HG03039 (cell line): Measurements from ENCODE around the gene NPIPA7.
"Not testable (repeated sequence)": the region's sequence is repeated elsewhere in the genome, so short reads cannot be mapped to it uniquely, and the experiment has no call there.

Source experiments
- ATAC-seq: cut with Tn5 transposase; IDR thresholded peaks from one replicate; pipeline ENCODE4 v1.9.1; 2021; ENCODE audit warnings: mild to moderate bottlenecking, moderate library complexity; ENCODE audit not compliant: unreplicated experiment

The NPIPA7 gene

GRCh38 chr16:16378840-16379239, at the start of gene NPIPA7:
Gene NPIPA7, plus strand, starts transcription at chr16:16379140. Its CDS starts 105 bp downstream, at chr16:16379245.
- not testable (repeated sequence) for ATAC-seq

GRCh38 chr16:16331466-16331865, 47.5 kb upstream of the NPIPA7 start:
- ATAC-seq = not testable (repeated sequence)

GRCh38 chr16:16357556-16357955, 21.4 kb upstream of the NPIPA7 start:
- ATAC-seq = not testable (repeated sequence)

GRCh38 chr16:16358539-16359240, 20.2 kb upstream of the NPIPA7 start:
- not testable (repeated sequence) for ATAC-seq

GRCh38 chr16:16363595-16363994, 15.3 kb upstream of the NPIPA7 start:
- ATAC-seq = not testable (repeated sequence)

- not testable (repeated sequence) for ATAC-seq
Observed at GRCh38 chr16:16364100-16364499, 14.8 kb upstream of the NPIPA7 start.

- not testable (repeated sequence) for ATAC-seq
Observed at GRCh38 chr16:16364701-16365100, 14.2 kb upstream of the NPIPA7 start.

- ATAC-seq = not testable (repeated sequence)
Observed at GRCh38 chr16:16365319-16365718, 13.6 kb upstream of the NPIPA7 start.

GRCh38 chr16:16365851-16366250, 13.1 kb upstream of the NPIPA7 start:
- ATAC-seq = not testable (repeated sequence)

- ATAC-seq = not testable (repeated sequence)
Observed at GRCh38 chr16:16366552-16367284, 12.2 kb upstream of the NPIPA7 start.

GRCh38 chr16:16367285-16367628, 11.7 kb upstream of the NPIPA7 start:
- ATAC-seq = not testable (repeated sequence)

GRCh38 chr16:16369081-16369856, 9.7 kb upstream of the NPIPA7 start:
- ATAC-seq = not testable (repeated sequence)

- not testable (repeated sequence) for ATAC-seq
Observed at GRCh38 chr16:16371136-16371735, 7.7 kb upstream of the NPIPA7 start.

- not testable (repeated sequence) for ATAC-seq
Observed at GRCh38 chr16:16374192-16374591, 4.7 kb upstream of the NPIPA7 start.

- not testable (repeated sequence) for ATAC-seq
Observed at GRCh38 chr16:16399685-16400084, 20.7 kb downstream of the NPIPA7 start.

- not testable (repeated sequence) for ATAC-seq
Observed at GRCh38 chr16:16402333-16402732, 23.4 kb downstream of the NPIPA7 start.

- ATAC-seq = not testable (repeated sequence)
Observed at GRCh38 chr16:16404283-16404682, 25.3 kb downstream of the NPIPA7 start.

- ATAC-seq = not testable (repeated sequence)
Observed at GRCh38 chr16:16405421-16405820, 26.5 kb downstream of the NPIPA7 start.

GRCh38 chr16:16408430-16408829, 29.5 kb downstream of the NPIPA7 start:
- ATAC-seq = not testable (repeated sequence)

GRCh38 chr16:16413773-16414172, 34.8 kb downstream of the NPIPA7 start:
- ATAC-seq = not testable (repeated sequence)

- not testable (repeated sequence) for ATAC-seq
Observed at GRCh38 chr16:16417071-16417470, 38.1 kb downstream of the NPIPA7 start.
